ENCODE results near the gene GEMIN4.
A peak's percentile ranks its signal among the peaks of the same experiment; 100 is the strongest.
"Not testable (repeated sequence)": the region's sequence is repeated elsewhere in the genome, so short reads cannot be mapped to it uniquely, and the experiment has no call there.

The GEMIN4 gene

GRCh38 chr17:752002-752619 is at the start of gene GEMIN4:
Gene GEMIN4 (minus strand): TSS chr17:752264. CDS start chr17:752142, 122 bp downstream.
- DNase-seq (ENCODE audit: low read depth in 2 of 2) = peak; percentile 100

GRCh38 chr17:801660-802059 is 49.6 kb upstream of the GEMIN4 start:
- DNase-seq (ENCODE audit: low read depth in 2 of 2) = no peak

- no peak for DNase-seq (ENCODE audit: low read depth in 2 of 2)
These were observed 48.6 kb upstream of the GEMIN4 start for GRCh38 chr17:800446-801242.

DNA sequence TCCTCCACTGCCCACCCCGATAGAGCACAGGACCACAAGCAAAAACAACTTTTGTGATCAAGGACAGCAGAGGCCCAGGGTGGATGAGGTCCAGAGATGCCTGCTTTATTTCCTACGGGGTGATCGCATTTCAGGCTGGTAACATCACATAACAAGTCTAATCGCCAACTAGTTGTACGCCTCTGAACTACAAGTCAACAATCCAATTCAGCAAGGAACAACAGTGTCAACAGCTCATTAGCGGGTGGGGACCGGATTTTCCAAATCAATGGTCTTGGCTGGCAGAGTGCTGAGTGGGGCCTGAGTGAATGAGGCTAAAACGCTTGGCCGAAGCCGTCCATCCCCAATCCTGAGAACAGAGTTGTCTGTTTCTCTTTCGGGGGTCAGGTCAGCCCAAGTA is 47.2 kb upstream of the GEMIN4 start:
- no peak for DNase-seq (ENCODE audit: low read depth in 2 of 2)

GRCh38 chr17:798246-798645 is 46.2 kb upstream of the GEMIN4 start:
- no peak for DNase-seq (ENCODE audit: low read depth in 2 of 2)

DNA sequence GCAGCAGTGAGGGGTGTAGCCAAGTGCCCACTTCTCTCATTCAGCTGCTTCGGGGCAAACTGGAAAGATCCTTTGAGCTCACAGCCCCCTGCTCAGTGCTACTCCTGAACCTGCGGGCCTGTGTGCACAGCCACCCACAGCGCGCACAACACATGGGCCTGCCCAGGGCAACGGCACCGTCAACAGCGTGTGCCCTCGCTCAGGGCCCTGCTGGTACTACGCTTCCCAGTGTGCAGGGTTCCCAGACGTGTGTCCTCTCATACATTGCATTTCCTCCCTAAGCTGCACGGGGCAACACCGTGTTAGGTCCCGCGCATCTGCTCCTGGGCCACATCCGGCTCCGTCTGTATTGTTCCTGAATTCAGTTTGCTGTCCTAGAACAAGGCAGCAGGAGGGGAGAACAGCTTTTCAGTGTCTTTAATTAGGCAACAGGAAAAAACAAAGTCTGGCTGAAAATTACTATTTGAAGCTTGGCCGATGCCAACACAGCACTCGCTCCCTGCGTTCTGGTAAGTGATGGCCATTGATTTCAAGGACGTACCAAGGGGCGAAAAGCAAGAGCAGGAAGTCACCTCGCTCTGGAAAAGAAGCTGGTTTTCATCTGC is 45.3 kb upstream of the GEMIN4 start:
- DNase-seq (ENCODE audit: low read depth in 2 of 2) = no peak

- DNase-seq (ENCODE audit: low read depth in 2 of 2) = no peak
These were observed 44.5 kb upstream of the GEMIN4 start for GRCh38 chr17:796609-797008.

DNA sequence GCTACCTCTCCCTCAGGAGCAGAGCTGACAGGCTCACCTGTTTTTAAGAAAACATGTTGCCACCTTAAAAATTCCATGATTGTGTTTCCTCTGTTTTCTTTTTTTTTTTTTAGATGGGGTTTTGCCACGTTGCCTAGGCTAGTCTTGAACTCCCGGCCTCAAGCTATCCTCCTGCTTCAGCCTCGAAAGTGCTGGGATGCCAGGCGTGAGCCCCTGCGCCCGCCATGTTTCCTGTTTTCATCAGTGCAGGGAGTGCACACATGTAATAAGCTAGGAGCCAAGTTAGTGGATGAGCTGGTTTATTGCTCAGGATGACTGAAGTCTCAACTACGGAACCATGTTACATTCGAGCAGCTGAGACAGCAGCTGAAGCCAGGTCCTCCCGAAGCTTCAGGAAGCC is 43.7 kb upstream of the GEMIN4 start:
- DNase-seq (ENCODE audit: low read depth in 2 of 2) = no peak

DNA sequence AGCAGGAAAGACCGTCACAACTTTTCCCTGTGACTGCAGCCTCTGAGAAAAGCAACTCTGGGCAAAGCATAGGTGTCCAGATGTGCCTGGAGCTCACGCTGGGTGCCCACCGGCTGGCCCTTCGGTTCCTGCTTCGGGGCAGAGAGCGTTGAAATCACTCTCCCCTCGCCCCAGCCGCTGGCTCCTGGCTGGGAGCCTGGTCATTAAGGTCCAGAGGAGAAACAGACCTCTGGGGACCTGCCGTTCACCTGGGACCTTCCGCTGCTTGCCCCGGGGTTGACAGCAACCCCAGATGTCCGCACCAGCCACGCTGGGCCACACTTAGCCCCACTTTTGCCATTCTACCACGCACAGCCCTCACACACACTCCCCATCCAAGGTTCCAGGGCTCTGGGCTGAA is 43.2 kb upstream of the GEMIN4 start:
- DNase-seq (ENCODE audit: low read depth in 2 of 2) = no peak

DNA sequence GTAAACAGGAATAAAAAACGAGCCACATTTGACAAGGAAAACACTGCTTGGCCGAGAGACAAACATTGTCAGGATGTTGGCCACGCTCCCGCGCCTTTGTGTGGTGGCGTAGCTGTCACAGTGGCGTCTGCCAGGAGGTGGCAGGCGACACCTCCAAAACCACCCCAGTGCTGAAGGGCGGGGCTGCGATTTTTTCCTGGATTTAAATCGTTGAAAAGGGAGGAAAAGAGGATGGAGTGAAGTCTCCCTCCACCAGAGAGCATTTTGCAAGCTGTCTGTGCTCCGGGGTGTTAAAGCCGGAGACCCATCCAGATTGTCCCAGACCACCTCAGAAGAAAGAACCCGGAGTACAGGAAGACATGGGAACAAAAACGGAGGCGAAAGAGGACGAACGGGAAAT is 42.8 kb upstream of the GEMIN4 start:
- DNase-seq (ENCODE audit: low read depth in 2 of 2) = peak; percentile 16 to 21

- no peak for DNase-seq (ENCODE audit: low read depth in 2 of 2)
These were observed 40.2 kb upstream of the GEMIN4 start for GRCh38 chr17:792277-792676.

DNA sequence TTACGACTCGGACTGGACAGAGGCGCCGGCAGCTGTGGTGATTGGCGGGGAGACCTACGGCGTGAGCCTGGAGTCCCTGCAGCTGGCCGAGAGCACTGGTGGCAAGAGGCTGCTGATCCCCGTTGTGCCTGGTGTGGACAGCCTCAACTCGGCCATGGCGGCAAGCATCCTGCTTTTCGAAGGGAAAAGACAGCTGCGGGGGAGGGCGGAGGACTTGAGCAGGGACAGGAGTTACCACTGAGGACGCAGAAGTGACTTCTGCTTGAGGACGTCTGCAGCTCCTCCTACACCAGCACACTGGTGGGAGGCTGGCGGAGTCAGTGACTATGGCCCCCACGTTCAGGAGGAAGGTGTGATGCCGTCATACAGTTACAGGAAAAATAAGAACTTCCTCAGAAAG is 39.8 kb upstream of the GEMIN4 start:
- DNase-seq (ENCODE audit: low read depth in 2 of 2) = no peak

DNA sequence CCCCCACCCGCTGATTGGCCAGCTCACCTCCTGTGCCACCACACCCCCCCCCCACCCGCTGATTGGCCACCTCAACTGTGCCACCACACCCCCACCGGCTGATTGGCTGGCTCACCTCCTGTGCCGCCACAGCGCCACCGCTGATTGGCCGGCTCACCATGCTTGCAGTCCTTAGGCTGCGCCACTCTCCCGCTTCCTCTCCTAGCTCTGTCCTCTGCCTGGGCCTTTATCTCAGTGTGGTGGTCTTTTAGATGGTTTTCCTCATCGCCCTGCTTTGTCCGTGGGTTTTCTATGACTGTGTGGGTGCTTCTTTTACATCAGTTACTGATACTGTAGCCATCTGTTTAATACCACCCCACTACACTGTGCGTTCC is 38.8 kb upstream of the GEMIN4 start:
- DNase-seq (ENCODE audit: low read depth in 2 of 2) = not testable (repeated sequence)

GRCh38 chr17:789931-790873 is 38.1 kb upstream of the GEMIN4 start:
- not testable (repeated sequence) for DNase-seq (ENCODE audit: low read depth in 2 of 2)

- DNase-seq (ENCODE audit: low read depth in 2 of 2) = no peak
These were observed 37.2 kb upstream of the GEMIN4 start for GRCh38 chr17:789160-789840.

DNA sequence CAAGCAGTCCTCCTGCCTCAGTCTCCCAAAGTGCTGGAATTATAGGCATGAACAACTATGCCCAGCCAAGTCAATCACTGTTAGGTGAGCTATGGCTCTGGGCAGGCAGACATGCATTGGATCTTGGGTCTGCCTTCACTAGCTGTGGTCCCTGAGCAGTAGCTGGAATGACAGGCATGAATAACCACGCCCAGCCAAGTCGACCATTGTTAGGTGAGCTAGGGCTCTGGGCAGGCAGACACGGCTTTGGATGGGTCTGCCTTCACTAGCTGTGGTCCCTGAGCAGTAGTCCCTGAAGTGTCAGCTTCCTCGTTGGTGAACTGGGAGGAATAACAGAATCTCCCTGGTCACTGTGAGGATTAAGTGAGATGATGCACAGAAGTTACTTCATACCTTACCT is 36.5 kb upstream of the GEMIN4 start:
- DNase-seq (ENCODE audit: low read depth in 2 of 2) = no peak

GRCh38 chr17:787641-788221 is 35.7 kb upstream of the GEMIN4 start:
- no peak for DNase-seq (ENCODE audit: low read depth in 2 of 2)

DNA sequence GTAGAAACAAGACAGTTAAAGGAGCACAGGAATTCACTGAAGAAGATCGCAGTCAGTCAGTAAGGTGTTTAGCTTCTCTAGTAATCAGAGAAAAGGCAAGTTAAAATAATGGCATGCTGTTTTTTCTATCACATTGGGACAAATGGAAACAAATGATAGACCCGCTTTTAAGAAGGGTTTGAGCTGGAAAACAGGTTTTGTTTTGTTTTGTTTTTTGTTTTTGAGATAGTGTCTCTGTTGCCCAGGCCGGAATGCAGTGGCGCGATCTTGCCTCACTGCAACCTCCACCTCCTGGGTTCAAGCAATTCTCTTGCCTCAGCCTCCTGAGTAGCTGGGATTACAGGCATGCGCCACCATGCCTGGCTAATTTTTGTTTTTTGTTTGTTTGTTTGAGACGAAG is 33.8 kb upstream of the GEMIN4 start:
- DNase-seq (ENCODE audit: low read depth in 2 of 2) = not testable (repeated sequence)

DNA sequence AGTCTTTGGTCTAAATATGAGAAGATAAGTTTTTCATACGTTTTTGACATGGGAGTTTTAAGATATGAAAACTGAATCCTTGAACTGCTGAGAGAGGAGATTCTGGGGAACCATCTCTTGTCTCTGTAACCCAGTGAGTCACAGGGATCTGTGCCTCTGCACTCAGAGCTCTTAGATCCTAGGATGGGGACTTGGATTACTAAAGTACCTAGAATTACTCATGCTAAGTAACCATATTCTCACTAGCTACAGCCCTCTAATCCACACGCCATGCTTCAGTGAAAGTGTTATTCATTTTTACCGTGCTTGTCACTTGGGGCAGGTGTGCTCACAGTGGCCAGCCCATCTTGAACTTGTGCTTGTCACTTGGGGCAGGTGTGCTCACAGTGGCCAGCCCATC is 32.1 kb upstream of the GEMIN4 start:
- DNase-seq (ENCODE audit: low read depth in 2 of 2) = no peak

- DNase-seq (ENCODE audit: low read depth in 2 of 2) = peak; percentile 90 to 94
These were observed 30.0 kb upstream of the GEMIN4 start, which contains the start of the genes GLOD4 and MRM3 for GRCh38 chr17:781805-782731. Gene GLOD4 (minus strand): TSS chr17:782280. CDS start chr17:782255, 25 bp downstream. Gene MRM3 (plus strand): TSS chr17:782353. CDS start chr17:782379, 26 bp downstream.
